Fibroblast of gingiva (primary cell): ENCODE measurements around the gene CD1D.
"Not testable (repeated sequence)": the region's sequence is repeated elsewhere in the genome, so short reads cannot be mapped to it uniquely, and the experiment has no call there.

Experiments
- DNase-seq: peaks from one replicate; pipeline ENCODE4 v3.0.0-alpha.2; 2011; ENCODE audit warnings: low read depth

The CD1D gene

DNA sequence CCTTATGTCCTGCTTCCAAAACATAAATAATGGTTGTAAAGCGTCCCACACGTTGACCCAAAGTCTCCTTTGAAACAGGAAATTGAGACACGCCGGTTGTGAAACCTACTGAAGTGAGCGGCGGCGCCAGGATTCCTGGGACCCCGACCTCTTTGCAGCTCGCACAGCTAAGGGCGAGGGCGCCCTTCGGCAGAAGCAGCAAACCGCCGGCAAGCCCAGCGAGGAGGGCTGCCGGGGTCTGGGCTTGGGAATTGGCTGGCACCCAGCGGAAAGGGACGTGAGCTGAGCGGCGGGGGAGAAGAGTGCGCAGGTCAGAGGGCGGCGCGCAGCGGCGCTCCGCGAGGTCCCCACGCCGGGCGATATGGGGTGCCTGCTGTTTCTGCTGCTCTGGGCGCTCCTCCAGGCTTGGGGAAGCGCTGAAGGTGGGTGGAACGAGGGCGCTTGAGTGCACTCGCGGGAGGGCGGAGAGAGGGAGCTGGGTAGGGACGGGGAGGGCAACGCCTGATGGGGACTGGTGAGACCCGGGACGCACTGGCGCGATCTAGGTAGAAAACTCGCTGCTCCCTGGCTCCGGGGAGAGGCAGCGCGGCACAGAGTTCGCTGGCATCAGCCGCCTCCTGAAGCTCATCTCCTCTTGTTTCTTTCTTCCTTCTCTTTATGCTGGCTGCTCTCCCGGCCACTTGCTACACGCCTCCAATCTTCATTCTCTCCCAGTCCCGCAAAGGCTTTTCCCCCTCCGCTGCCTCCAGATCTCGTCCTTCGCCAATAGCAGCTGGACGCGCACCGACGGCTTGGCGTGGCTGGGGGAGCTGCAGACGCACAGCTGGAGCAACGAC is at the start of gene CD1D:
Gene CD1D, plus strand, starts transcription at position 155 of the 836 bp plus-strand sequence. Its CDS starts 207 bp downstream, at position 362.
- no peak for DNase-seq

DNA sequence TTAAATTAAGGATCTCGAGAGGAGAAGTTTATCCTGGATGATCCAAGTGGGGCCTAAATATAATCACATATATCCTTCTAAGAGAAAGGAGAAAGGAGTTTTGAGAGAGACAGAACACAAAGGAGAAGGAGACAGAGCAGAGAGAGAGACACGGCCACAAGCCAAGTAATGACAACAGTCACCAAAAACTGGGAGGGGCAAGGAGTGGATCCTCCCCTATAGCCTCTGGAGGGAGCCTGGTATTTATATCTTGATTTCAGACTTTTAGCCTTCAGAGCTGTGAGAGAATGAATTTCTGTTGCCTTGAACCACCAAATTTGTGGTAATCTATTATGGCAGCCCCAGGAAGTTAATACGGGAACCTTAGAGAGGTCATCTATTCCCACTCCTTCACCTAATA is 49.5 kb upstream of the CD1D start:
- no peak for DNase-seq

DNA sequence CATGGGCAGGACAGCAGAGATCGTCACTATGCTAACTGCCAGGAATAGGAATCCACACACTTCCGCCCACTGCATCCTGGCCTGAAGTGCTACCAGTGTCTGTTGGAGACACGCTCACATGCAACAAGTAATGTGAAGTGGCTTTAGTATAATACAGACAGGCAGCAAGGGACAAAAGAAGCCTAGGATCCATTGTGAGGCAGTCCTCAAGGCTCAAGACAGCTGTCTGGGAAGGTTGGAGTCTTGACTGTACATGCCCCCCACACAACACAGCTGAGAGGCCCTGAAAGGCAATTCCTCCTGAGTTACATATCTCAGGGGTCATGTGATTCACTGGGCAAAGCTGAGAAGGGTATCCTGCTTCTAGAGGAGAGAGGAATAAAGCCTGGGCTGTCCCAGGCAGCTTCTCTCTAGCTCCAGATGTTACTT is 39.9 kb upstream of the CD1D start:
- no peak for DNase-seq

DNA sequence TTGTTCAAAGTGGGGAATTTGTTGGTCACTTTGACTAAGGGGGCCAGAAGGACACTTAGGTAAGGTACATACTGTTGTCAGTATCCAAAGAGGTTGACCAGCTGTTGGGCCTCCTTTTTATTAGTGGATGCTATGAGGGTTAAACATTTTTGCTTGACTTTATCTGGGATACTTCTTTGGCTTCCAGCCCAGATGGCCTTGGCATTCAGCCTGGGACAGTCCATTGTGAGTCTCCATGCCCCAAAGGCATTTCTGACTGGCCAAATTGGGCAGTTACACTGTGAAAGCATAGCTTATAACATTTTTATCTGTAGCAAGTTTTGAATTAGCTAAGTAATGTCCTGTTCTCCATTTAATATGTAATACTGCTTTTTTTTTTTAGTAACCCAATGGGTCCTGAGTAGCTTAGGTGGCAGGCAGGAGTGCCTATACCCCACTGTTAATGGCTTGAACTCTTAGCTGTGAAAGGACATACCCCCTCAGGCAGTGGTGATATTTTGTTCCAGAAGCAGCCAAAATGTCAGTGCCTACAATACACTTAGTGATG is 35.4 kb upstream of the CD1D start:
- peak; percentile 73 for DNase-seq

DNA sequence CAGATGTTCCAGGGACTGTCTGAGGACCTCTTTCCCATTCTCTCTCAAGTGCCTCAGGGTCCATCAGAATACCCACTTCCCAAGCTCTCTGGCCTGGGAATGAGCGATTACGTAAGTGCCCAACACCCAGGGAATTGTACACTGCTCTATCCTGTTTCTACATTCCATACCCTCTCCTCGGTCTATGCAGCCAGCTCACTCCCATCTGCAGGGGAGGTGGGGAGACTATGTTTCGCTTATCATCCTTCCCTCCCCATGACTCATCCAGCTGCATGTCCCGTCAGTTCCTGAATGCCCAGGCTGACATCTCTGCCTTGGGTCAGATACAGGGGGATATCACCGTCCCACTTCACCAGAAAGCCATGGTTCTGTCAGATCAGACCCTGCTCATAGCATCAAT is 34.5 kb upstream of the CD1D start:
- peak; percentile 10 for DNase-seq

DNA sequence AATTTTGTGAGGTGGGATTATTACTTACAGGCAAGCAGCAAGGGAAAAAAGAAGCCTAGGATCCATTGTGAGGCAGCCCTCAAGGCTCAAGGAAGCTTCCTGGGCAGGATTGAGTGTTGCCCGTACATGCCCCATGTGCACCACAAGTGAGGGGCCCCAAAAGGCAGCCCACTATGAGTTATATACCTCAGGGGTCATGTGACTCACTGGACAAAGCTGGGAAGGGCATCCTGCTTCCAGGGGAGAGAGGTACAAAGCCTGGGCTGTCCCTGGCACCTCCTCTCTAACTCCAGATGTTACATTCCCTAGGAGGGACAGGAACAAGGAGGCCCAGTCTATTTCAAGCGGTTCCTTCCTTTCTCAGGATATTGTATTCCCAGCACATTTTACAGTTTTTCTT is 34.0 kb upstream of the CD1D start:
- DNase-seq: no peak

DNA sequence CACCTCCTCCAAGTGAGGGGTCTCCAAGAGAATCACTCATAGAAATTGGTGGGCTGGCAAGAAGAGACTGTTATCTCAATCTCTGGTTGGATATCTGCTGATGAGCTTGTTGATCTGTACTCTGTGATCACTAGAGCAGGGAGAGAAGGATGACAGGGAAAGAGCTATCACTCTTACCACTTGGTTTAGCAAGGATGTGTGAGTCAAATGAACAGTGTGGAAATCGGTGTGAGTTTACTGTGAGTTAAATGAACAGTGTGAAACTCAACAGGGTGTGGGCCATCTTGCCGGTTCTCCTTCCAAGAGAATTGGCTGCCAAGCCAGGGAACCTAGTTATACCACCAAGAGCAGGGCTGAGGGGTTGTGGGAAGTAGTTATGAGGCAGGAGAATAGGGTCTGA is 33.3 kb upstream of the CD1D start:
- DNase-seq: no peak

DNA sequence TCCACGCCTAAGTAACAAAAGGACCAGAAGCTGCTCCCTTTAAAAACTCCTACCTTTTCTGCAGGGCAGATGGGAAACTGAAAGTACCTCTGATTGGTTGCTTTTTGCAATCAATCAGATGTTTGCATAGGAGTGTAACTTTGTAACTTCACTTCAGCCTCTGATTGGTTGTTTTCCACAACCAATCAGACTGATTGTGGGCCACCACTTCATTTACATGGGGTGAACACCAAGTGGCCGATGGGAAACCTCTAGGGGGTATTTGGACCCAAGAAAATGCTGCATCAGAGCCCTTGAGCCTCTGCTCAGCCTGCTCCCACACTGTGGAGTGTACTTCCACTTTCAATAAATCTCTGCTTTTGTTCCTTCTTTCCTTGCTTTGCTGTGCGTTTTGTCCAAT is 32.8 kb upstream of the CD1D start:
- no peak for DNase-seq

DNA sequence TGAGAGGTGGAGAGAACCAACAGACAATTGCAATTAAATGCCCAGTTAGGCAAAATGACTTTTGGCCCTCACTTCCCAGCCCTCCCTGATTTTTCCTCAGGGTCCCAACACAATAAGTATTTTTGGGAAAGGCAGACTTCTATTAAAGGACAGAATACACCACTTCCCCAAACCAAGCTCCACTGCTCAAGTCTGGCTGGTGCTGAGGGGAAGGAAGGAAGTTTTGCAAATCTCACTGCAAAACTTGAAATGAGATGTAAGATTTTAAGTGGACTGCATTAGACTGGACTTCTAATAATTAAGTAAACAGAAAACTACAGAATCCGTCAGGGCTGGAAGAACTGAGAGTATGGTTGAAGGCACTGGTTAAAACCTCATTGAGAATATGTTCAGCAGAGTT is 32.2 kb upstream of the CD1D start:
- DNase-seq: no peak

DNA sequence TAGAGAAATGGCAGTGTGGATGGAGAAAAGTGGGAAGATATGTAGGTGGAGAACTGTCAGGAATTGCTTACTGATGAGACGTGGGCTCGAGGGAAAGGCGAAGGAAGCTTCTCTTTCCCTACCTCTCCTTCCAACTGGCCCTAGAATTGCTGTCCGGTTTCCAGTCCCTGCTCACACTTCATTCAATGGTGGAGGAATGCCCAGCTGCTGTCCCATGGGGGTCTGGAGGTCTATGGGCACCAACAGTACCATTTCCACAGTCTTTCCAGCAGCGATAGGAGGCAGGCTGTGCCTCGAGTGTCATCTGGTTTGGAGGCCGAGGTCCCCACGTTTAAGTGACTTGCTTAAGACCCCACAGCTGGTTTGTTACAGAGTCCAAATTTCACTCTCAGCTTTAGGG is 31.5 kb upstream of the CD1D start:
- no peak for DNase-seq

DNA sequence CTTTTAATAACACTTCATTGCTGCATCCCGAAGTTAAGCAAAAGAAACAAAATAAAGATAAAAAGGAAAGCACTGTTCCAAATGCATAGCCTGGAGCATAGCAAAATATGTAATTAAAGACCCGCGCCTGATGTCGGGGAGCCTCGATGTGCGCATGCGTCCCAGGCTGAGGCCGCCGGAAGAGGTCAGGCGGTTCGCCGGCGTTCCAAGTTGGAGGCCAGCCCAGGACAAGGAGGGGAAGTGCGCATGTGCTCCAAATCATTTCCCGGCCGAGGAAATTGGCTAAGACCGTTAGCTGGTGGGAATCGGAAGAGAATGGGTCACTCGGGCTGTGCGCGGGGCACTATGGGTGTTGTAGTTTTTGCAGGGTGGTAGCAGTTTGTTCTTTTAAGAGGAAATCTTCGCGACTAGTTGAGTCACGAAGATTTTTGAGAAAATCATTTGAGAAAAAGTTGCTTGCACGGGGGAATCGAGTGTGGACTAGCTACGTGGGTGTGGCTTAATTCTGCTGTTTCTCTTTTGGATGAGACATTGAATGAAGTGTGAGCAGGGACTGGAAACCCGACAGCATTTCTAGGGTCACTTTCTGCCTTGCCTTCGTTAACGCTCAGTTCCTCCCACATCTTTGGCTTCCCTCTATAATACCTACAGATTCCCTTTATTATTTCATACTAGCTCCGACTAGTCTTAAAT is 31.0 kb upstream of the CD1D start:
- DNase-seq: peak; percentile 95

DNA sequence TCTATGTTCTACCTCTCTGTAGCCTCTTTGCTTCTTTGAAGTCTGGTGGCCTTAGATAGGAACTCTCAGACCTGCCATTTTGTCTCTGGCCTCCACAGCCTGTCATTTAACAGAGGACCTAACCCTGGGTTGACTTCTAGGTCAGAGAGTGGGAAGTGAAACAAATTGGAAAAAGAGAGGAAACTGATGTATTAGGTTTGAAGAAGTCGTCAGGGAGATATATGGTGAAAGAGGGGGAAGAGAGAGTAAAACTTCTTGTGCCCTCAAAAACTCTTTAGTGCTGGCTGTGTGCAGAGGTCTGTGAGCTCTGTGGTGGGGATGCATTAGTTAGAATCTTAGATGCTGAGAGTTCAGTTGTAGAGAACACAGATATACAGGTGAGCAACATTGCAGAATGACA is 30.2 kb upstream of the CD1D start:
- no peak for DNase-seq

DNA sequence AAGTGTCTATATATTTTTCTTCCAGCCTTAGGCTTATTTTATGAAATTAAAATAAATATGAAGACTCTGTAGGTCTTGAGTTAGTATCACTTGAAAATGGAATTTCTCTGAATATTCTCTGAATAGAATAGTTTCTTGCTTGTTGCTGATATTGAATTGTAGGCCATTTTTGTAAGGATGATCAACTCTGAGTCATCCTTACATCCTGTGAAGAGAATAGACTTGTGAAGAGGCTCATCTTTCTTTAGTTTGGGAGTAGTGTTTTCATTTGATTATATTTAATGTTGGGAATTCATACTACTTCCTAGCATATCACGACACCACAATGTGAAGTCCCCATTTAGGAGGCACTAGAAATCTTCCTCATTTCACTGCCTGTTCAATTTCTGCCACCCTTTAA is 27.5 kb upstream of the CD1D start:
- no peak for DNase-seq

DNA sequence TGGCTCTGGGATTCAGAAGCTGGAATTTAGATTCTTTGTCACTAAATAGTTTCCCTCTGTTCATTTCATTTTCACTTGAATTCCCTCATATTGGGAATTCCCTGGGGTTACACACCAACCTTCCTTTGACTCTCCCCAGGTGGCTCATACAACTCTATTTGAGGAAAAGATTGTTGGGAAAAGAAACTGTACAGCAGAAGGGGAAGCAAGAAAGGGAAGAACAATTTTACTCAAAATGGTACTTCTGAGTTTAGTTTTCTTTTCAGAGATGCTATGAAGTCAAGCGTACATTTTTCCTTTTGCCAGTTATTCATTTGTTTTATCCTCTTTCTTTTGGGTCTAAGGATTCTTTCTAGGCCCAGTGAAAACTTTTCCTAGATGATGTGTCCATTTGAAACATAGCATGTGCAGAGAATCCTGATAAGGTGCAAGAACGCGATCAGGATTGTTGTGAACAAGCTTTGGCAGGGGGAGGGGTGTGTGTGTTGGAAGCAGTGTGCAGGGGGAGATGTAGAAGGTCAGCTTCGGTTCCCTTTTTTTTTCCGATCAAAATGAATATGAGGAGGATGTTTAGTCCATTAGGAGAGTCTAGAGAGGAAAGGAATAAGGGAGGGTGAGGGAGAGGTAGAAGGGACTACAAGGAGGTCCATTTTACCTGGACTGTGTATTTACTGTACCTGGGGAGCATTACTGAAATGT is 26.8 kb upstream of the CD1D start:
- DNase-seq: no peak

DNA sequence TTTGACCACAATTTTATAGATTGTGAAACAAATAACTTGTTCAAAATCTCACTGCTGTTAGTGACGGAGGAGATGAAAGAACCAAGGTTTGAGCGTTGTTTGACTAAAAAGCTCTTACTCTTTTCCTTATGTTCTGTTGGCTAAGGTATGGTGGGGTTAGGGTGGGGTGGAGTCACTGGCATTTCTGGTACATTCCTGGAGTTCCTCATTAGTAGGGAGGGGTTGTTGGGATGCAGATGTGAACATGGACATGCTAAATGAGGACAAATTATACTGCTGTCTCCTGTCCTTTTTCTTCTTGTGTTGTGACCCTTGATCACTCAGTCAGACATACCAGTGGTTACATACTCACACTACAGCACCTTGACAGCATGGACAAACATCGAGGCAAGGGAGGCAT is 26.2 kb upstream of the CD1D start:
- DNase-seq: no peak

DNA sequence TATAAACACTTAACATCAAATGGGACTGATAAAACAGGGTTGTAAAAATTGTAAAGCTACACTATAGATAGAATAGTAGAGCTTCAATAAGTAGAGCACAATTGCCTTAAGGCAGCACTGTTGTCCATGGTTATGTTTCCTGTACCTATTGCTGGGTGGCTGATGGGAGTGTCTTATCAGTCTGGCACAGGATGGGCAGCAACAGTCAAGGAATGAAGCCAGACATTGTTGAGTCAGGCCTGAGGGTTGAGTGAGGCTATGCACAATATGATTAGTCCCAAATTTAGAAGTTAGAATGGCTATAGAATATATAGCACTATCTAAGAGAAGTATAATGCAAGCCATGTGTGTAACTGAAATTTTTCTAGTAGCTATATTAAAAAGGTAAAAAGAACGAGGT is 25.0 kb upstream of the CD1D start:
- no peak for DNase-seq

DNA sequence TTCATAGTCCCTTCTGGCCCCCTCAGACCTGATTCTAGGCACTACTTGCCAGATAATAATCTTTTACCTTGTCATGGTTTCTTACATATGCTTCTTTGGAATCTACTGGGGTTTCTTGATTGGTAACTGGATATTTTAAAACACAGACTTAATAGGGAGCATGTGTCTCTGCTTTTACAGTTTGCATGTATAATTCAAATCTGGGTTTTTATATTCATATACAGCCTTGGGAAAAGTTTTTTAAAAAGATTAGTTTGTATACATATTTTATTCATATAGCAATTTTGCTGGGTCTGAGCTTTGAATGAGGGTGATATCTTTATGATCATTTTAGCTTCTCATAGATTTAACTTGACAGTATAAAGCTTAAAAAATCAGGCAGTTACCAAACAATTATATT is 21.1 kb upstream of the CD1D start:
- no peak for DNase-seq

DNA sequence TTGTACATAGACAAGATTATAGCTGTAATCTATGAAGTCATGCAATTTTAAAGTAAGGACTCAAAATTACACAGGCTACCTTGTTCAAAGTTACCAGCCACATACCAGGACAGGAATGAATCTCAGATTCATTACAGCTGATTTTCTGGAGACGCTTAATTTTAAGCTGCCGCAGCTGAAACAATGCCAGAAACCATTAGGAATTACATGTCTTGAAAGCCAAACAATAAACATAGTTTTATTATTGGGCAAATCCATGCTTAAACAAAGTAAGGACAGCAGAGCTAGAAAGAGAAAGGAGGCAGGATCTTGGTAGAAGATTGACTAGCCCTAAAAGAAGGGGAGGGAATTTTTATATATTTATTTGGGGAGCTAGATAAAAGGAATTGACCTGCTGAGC is 19.2 kb upstream of the CD1D start:
- DNase-seq: no peak

DNA sequence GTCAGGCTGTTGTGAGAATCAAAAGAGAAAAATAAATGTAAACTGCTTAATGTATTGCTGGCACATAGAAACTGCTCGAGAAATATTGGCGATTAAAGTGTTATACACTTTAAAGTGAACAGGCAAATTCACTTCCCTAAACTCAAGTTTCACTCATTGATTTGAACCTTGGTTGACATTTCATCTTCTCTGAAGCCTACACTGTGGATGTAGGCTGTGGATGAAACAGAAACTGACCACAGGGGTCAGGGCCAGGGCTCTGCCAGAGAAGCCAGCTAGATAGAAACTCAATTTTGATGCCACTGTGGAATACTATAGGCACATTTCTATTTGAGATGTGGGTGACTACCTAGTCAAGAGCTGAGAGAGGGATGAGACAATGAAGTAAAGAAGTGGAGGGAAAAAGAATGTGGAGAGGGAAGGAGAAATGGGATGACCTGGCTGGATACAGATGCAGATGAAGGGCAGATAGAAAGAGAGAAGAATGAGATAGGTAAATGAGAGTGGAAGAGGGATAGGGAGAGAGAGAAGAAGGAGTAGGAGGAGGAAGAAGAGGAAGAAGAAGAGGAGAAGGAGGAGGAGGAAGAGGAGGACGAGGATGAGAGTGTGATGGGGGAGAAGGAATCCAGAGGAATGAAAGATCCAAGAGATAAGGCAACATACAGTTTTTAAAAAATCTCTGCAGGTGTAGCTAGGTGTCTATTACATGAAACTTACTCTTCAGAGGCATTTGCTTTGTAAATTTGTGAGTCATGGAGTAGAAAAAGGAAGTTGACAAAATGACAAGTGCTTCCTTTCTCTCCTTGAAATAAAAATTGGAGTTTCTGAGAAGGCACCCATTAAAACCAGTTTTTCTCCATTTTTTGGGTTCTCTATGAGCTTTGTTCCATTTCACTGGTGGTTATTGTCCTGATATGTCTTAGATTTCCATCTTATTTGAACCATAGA is 17.4 kb upstream of the CD1D start:
- no peak for DNase-seq

DNA sequence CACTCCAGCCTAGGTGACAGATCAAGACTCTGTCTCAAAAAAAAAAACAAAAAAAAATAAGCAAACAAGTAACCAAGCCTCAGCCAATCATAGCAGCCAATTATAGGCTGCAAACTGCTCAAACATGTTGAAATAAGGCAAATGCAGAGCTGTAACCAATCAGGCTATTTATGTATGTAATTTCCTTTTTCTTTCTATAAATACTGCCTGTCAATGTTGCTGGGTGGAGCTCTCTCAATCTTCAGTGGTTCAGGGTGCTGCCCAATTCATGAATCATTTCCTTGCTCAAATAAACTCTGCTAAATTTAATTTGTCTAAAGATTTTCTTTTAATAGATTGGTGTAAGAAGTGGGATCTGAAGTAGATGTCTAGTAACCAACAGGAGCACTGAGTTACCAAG is 11.6 kb upstream of the CD1D start:
- DNase-seq: no peak

DNA sequence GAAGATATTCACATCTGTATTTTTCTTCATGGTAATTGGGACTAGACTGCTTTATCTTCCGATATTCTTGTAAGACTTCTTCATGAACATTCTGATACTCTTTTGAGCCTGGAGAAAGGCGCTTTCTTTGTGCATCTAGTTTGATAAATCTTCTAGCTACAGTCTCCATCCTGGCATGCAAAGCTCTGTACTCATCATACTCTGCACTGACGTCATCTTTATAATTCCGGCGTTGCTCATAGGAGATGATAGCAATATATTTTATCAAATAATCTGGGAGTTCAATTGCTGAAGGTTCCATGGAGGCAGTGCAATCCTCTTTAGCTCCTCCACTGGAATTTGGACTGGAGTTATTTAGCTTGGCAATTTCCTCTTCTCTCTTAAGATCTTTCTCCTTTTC is 4.8 kb upstream of the CD1D start:
- DNase-seq: not testable (repeated sequence)

DNA sequence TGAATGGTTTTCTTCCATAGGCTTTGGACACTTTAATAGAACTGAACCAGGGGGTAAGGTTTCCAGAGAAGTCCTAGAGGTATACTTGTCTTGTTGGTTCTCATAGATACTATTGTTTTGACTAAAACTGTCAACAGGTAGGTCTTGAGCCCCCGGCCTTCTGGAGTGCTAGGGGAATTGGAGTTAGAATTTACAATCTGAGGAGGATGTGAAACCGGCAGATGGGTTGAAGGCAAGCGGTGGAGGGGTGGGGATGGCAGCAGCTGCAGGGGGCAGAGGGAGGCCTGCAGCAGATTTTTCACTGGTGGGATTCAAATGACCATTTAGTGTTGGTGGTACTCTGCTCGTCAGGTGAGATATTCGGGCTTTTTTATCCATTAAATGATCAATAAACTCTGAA is 4.3 kb upstream of the CD1D start:
- DNase-seq: no peak
